Keratinocyte (primary cell): ENCODE measurements around the gene SPATA32.

Experiments used
- EZH2 ChIP-seq: IDR thresholded peaks from one replicate; pipeline ENCODE4 v1.6.1; 2012; ENCODE audit warnings: inconsistent platforms, mild to moderate bottlenecking, low read length, moderate library complexity
- TF ChIP-seq, protein P1 (sequence below), 3 experiments: IDR thresholded peaks in 1 of 3; conservative IDR thresholded peaks in 1 of 3; optimal IDR thresholded peaks in 1 of 3; 2 replicates in 2 of 3; 3 replicates in 1 of 3; pipeline versions ENCODE3 to v1.5.1; 2011; ENCODE audit warnings: low read length in 3 of 3, mild to moderate bottlenecking in 3 of 3, moderate library complexity in 2 of 3, control low read depth in 1 of 3, inconsistent platforms in 1 of 3; ENCODE audit not compliant: insufficient read depth in 2 of 3; ENCODE audit errors: extremely low read depth in 1 of 3

GRCh38 chr17:45300060-45300751, 38.3 kb upstream of the SPATA32 start:
- TF ChIP-seq, protein P1, sequence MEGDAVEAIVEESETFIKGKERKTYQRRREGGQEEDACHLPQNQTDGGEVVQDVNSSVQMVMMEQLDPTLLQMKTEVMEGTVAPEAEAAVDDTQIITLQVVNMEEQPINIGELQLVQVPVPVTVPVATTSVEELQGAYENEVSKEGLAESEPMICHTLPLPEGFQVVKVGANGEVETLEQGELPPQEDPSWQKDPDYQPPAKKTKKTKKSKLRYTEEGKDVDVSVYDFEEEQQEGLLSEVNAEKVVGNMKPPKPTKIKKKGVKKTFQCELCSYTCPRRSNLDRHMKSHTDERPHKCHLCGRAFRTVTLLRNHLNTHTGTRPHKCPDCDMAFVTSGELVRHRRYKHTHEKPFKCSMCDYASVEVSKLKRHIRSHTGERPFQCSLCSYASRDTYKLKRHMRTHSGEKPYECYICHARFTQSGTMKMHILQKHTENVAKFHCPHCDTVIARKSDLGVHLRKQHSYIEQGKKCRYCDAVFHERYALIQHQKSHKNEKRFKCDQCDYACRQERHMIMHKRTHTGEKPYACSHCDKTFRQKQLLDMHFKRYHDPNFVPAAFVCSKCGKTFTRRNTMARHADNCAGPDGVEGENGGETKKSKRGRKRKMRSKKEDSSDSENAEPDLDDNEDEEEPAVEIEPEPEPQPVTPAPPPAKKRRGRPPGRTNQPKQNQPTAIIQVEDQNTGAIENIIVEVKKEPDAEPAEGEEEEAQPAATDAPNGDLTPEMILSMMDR (optimal IDR thresholded peaks at IDR 0.05 in 1 of 3, IDR thresholded peaks at IDR 0.05 in 1 of 3, conservative IDR thresholded peaks at IDR 0.05 in 1 of 3; ENCODE audit: extremely low read depth in 1 of 3, insufficient read depth in 2 of 3, low read length in 3 of 3): no peak
- no peak for TF ChIP-seq EZH2
